GM21576 (cell line): ENCODE results near the gene RNASEH1.

Source experiments
- ATAC-seq: cut with Tn5 transposase; IDR thresholded peaks from one replicate; pipeline ENCODE4 v1.9.1; 2021; ENCODE audit warnings: mild to moderate bottlenecking, moderate library complexity; ENCODE audit not compliant: unreplicated experiment

RNASEH1 gene

DNA sequence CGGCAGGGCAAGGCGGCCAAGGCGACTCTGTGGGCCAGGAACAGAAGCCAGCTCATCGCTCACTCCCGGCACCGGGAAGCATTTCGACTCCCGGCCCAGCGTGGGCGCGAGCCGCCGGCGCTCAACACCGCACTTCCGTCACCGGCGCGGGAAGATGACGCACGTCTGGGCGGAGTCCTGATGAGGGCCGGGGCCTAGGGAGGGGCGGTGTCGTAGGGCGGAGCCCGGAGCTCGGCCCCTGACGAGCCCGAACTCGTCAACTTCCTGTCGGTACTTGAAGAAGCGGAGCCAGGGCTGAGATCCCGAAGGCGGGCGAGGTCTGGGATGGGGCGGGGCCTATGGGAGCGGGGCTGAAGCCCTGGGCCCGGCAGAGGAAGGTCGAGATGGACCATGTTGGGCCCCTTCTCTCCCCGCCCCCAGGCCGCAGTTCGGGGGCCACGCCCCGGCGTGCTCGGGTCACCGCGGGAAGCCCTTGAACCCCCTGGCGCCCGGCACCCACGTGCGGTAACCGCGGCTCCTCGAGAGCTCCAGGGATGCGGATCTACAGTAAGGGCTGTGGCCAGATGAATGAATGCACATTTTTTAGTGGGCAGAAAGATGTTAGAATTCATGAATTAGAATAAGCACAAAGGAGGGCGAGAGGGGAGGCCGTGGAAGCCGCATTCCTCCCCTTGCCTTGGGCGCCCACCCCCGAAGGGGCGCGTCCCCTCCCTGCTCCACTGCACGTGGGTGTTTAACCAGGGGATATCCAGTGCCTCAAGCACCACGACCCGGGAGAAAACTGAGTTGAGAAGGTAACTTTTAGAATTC lies at the start of gene RNASEH1:
RNASEH1 (minus strand) TSS at position 129 of the 810 bp plus-strand sequence; CDS start at position 56, 73 bp downstream.
- peak; percentile 96 for ATAC-seq

- no peak for ATAC-seq
These were observed 48.5 kb upstream of the RNASEH1 start for GRCh38 chr2:3606370-3607201.

- no peak for ATAC-seq
These were observed 47.9 kb upstream of the RNASEH1 start for GRCh38 chr2:3606028-3606369.

DNA sequence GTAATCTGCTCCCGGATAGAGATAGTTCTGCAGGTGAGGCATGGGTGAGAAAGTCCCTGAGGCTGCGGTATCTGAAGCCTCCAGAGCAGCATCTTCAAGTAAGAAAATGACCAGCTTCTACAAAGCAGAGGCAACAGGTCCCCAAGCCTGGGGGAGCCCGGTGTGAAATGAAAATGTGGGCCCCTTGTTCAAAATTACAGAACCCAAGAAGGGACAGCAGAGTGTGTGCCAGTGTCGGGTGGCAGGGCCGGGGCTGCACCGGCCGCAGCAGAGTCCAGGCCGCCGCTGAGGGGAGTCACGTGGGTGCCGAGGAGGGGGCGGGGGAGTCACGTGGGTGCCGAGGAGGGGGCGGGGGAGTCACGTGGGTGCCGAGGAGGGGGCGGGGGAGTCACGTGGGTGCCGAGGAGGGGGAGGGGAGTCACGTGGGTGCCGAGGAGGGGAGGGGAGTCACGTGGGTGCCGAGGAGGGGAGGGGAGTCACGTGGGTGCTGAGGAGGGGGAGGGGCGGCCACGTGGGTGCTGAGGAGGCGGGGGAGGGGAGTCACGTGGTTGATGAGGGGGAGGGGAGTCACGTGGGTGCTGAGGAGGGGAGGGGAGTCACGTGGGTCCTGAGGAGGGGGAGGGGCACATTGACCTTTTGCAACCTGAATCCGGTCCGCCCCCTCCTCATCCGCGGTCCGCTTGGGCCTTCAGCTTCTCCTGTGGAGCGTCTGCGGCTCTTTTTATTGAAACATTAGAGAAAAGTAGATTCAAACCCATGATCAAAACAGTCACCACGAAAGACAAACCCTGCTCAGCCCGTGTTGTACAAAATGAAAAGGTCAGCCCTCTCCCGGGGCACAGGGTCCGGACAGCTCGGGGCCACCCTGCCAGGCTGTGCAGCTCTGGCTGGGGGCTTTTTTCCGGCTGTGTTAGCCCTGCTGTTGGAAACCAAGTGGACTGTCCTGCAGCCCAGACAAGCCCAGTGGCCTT lies 47.1 kb upstream of the RNASEH1 start:
- ATAC-seq = no peak

- no peak for ATAC-seq
These were observed 46.2 kb upstream of the RNASEH1 start for GRCh38 chr2:3604207-3604877.

- no peak for ATAC-seq
These were observed 45.5 kb upstream of the RNASEH1 start for GRCh38 chr2:3603536-3604206.

- no peak for ATAC-seq
These were observed 44.6 kb upstream of the RNASEH1 start for GRCh38 chr2:3602553-3603339.

GRCh38 chr2:3601561-3602271 lies 43.6 kb upstream of the RNASEH1 start:
- ATAC-seq = no peak

- no peak for ATAC-seq
These were observed 42.2 kb upstream of the RNASEH1 start for GRCh38 chr2:3600256-3600855.

DNA sequence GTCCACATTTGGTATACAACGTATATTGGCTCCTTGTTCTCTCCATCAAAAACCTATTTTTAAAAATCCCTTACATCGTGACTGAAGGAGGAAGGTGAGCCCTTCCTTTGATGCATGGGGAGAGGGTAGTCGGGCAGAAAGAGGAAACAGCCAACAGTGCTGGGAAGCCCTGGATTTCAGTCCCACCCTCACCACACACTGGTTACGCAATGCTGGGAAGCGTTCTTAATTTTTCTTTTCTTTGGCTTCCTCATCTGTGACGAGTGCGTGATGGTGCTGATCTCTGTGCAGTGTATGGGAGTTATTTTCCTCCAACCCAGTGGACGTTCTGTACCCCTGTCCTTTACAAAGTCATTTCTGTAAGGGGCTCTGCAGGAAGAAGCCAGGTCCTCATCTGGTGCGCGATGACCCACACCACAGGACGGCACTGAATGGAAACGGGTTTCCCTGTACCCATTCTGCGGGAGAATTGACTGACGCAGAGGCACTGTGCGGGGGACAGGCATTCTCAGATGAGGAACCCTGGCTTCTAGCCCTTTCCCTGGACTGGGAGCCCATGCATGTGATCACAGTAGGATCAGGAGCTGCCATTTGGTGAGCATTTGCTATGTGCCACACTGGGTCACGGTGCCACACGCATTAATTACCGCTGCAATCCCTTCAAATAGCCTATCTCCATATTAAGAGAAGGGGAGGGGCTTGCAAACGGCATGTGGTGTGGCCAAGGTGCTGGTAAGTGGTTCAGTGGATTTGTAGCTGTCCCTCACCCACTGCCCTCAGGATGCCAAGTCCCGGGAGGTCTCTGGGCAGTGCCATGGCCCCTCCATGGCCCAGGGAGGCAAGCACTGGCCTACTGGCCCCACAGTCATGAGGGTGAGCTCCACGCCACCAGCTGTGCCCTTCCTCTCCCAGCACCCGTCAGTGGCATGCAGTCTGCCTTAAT lies 41.0 kb upstream of the RNASEH1 start:
- ATAC-seq = no peak

DNA sequence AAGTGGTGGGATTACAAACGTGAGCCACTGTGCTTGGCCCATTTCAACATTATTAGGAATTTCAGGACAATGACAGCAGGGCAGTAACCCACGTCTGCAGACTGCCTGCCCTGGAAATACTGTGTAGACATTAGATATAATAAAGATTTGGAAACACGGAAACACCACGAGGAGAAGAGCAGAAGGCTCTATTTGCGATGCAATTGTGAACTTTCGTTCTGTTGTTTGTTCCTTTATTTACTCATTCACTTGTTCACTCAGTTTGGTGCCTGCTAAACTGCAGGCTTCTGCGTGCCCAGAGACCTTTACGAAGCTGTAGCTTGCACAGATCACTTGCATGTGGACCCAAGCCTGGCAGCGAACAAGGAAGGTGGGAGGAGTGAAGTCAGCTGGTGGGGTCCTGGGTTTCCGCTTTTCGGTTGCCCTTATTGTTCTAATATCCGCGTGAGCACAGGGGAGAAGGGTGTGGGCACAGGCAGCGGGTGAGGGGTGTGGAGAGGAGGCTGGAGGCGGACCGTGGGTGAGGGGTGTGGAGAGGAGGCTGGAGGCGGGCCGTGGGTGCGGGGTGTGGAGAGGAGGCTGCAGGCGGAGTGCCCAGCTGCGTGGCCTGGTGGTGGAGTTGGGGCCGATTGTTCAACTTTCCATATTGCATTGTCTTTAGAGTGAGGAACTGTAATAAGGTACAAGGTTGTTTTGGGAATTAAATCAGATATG lies 40.2 kb upstream of the RNASEH1 start:
- no peak for ATAC-seq

GRCh38 chr2:3597567-3597966 lies 39.4 kb upstream of the RNASEH1 start:
- peak; percentile 56 for ATAC-seq

GRCh38 chr2:3596901-3597417 lies 38.8 kb upstream of the RNASEH1 start:
- no peak for ATAC-seq

DNA sequence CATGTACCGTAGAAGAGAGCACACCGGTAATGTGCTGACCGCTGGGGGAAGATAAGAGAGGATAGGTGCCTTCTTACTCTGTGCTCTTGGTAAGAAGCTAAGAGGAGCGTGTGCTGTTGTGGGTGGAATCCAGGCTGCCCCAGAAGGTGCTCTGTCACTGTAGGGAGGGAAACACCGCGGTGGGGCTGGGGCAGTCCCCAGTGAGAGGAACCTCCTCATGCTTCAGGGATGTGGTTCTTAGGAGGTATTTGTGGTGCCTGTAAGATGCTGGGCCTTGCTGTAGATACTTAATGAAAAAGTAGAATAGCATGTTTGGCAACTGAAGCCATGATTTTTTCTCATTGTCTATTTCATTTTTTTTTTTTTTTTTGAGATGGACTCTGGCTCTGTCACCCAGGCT lies 37.9 kb upstream of the RNASEH1 start:
- peak; percentile 88 for ATAC-seq

- ATAC-seq = no peak
These were observed 37.3 kb upstream of the RNASEH1 start for GRCh38 chr2:3595404-3595803.
